Measurements from ENCODE around the gene TSSK6.

The TSSK6 gene

DNA sequence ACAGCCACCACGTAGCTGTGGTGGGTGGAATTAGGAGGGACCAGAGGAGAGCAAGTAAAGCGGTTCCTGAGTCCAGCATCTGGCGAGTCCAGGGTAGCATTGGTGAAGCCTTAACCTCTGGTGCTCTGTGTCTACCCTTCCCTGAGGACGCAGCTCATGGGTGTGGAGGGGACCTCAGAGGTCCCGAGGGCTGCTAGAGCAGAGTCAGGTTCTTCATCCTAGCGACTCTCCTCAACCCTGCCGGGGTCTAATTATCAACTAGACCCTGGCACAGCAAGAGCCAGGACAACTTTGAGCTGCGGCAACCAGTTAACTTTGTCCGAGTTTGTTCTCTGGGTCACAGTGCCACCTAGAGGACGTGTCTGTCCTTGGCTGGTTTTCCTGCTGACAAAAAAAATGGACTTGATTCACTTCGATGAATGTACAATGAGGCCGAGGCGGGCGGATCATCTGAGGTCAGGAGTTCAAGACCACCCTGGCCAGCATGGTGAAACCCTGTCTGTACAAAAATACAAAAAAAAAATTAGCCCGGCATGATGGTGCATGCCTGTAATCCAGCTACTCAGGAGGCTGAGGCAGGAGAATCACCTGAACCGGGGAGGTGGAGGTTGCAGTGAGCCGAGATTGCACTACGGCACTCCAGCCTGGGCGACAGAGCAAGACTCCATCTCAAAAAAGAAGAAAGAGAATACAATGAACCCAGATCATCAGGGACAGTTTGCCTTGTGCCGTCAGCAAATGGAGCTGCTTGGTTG is 25.0 kb downstream of the TSSK6 start:
- Histone ChIP-seq H2BK15ac (replicated peaks; ENCODE audit: low read depth) (no peak overlapping the region), H3K56ac (ENCODE audit: low read length) (peak overlapping the region; percentile 61), H2BK5ac (ENCODE audit: low read length) (no peak overlapping the region), H4K5ac (ENCODE audit: low read length) (no peak overlapping the region), H3K23ac (ENCODE audit: low read length) (no peak overlapping the region), H3K4me1 (ENCODE audit: control insufficient read depth, low read depth, low read length) (peaks cover 15% of the 10 kb centered on the region), H2BK120ac (ENCODE audit: low read depth, low read length) (no peak overlapping the region), H3K9ac (ENCODE audit: low read length) (peak overlapping the region; percentile 49), H2AK5ac (ENCODE audit: low read length) (no peak overlapping the region), H3K4ac (ENCODE audit: low read depth, low read length) (no peak overlapping the region), H3K36me3 (ENCODE audit: control insufficient read depth, insufficient read depth, low read length) (peaks cover 3% of the 10 kb centered on the region), H3K79me2 (ENCODE audit: control insufficient read depth, insufficient read depth, low read length) (peaks cover 48% of the 10 kb centered on the region), H3K4me2 (ENCODE audit: low read length) (no peak overlapping the region), H3K4me3 (ENCODE audit: low read length) (no peak overlapping the region), H3K27me3 (ENCODE audit: insufficient read depth, low read length, poor library complexity) (no peaks in the 10 kb centered on the region), H3K18ac (ENCODE audit: low read length) (no peak overlapping the region), H4K8ac (ENCODE audit: low read depth, low read length) (no peak overlapping the region), H3K27ac (ENCODE audit: low read depth, low read length) (peak overlapping the region; percentile 22), H3K79me1 (ENCODE audit: low read length) (peaks cover 43% of the 10 kb centered on the region)
- DNase-seq, result peak; percentile 89
- no CpG with 5 or more reads among the region's 20 CpGs for WGBS (ENCODE audit: extremely low coverage, insufficient coverage, low lambda C conversion rate)

DNA sequence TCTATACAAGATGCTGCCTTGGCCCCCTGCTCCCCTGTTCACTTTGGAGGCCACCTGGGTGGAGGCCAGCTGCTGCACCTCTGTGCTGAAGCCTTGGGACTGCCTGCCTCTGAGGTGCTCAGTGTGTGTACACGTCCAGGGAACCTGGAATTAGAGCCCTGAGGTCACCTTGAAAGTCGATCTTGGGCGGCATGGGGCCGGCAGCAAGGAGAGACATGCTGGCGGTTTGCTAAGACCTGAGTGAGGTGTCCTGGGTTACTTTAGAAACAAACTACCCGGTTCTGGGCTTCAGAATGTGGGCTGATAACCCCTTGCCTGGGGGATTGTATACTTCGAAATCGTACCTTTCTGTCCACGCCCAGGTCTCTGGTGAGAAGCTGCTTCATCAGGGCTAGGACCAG is 25.5 kb downstream of the TSSK6 start:
- no peak overlapping the region for H3K18ac ChIP-seq (ENCODE audit: low read length)
- peak overlapping the region; percentile 22 for H3K27ac ChIP-seq (ENCODE audit: low read depth, low read length)
- peaks cover 3% of the 10 kb centered on the region for H3K36me3 ChIP-seq (ENCODE audit: control insufficient read depth, insufficient read depth, low read length)
- H2BK5ac ChIP-seq (ENCODE audit: low read length), result peak overlapping the region; percentile 8
- H2AK5ac ChIP-seq (ENCODE audit: low read length), result peak overlapping the region; percentile 27
- H3K27me3 ChIP-seq (ENCODE audit: insufficient read depth, low read length, poor library complexity), result no peaks in the 10 kb centered on the region
- peaks cover 17% of the 10 kb centered on the region for H3K4me1 ChIP-seq (ENCODE audit: control insufficient read depth, low read depth, low read length)
- H4K8ac ChIP-seq (ENCODE audit: low read depth, low read length), result no peak overlapping the region
- no peak overlapping the region for H2BK15ac ChIP-seq (replicated peaks; ENCODE audit: low read depth)
- H3K56ac ChIP-seq (ENCODE audit: low read length), result peak overlapping the region; percentile 80
- peaks cover 43% of the 10 kb centered on the region for H3K79me1 ChIP-seq (ENCODE audit: low read length)
- peak overlapping the region; percentile 49 for H3K9ac ChIP-seq (ENCODE audit: low read length)
- no CpG with 5 or more reads among the region's 9 CpGs for WGBS (ENCODE audit: extremely low coverage, insufficient coverage, low lambda C conversion rate)
- peaks cover 54% of the 10 kb centered on the region for H3K79me2 ChIP-seq (ENCODE audit: control insufficient read depth, insufficient read depth, low read length)
- no peak overlapping the region for H4K5ac ChIP-seq (ENCODE audit: low read length)
- no peak overlapping the region for H3K4me3 ChIP-seq (ENCODE audit: low read length)
- H2BK120ac ChIP-seq (ENCODE audit: low read depth, low read length), result no peak overlapping the region
- no peak overlapping the region for H3K23ac ChIP-seq (ENCODE audit: low read length)
- no peak for DNase-seq
- H3K4ac ChIP-seq (ENCODE audit: low read depth, low read length), result no peak overlapping the region
- H3K4me2 ChIP-seq (ENCODE audit: low read length), result no peak overlapping the region

- peak; percentile 100 for DNase-seq
- Histone ChIP-seq H2AK5ac (ENCODE audit: low read length) (peak overlapping the region; percentile 27), H3K4me1 (ENCODE audit: control insufficient read depth, low read depth, low read length) (peaks cover 17% of the 10 kb centered on the region), H3K4me3 (ENCODE audit: low read length) (no peak overlapping the region), H3K79me1 (ENCODE audit: low read length) (peaks cover 37% of the 10 kb centered on the region), H3K4me2 (ENCODE audit: low read length) (no peak overlapping the region), H3K27ac (ENCODE audit: low read depth, low read length) (peak overlapping the region; percentile 66), H2BK15ac (replicated peaks; ENCODE audit: low read depth) (no peak overlapping the region), H2BK5ac (ENCODE audit: low read length) (no peak overlapping the region), H2BK120ac (ENCODE audit: low read depth, low read length) (no peak overlapping the region), H3K27me3 (ENCODE audit: insufficient read depth, low read length, poor library complexity) (no peaks in the 10 kb centered on the region), H3K36me3 (ENCODE audit: control insufficient read depth, insufficient read depth, low read length) (no peaks in the 10 kb centered on the region), H3K56ac (ENCODE audit: low read length) (peak overlapping the region; percentile 80), H3K9ac (ENCODE audit: low read length) (peak overlapping the region; percentile 47), H4K8ac (ENCODE audit: low read depth, low read length) (no peak overlapping the region), H3K4ac (ENCODE audit: low read depth, low read length) (no peak overlapping the region), H3K79me2 (ENCODE audit: control insufficient read depth, insufficient read depth, low read length) (peaks cover 52% of the 10 kb centered on the region), H3K23ac (ENCODE audit: low read length) (peak overlapping the region; percentile 11), H3K18ac (ENCODE audit: low read length) (no peak overlapping the region), H4K5ac (ENCODE audit: low read length) (no peak overlapping the region)
- no CpG with 5 or more reads among the region's 14 CpGs for WGBS (ENCODE audit: extremely low coverage, insufficient coverage, low lambda C conversion rate)
Observed at GRCh38 chr19:19488875-19489690, 26.3 kb downstream of the TSSK6 start.

- no peak overlapping the region for H2AK5ac ChIP-seq (ENCODE audit: low read length)
- H3K23ac ChIP-seq (ENCODE audit: low read length), result no peak overlapping the region
- no peak overlapping the region for H3K4me2 ChIP-seq (ENCODE audit: low read length)
- peaks cover 17% of the 10 kb centered on the region for H3K4me1 ChIP-seq (ENCODE audit: control insufficient read depth, low read depth, low read length)
- no peak overlapping the region for H3K4me3 ChIP-seq (ENCODE audit: low read length)
- no peak overlapping the region for H4K8ac ChIP-seq (ENCODE audit: low read depth, low read length)
- H2BK120ac ChIP-seq (ENCODE audit: low read depth, low read length), result no peak overlapping the region
- DNase-seq, result peak; percentile 63
- H3K27me3 ChIP-seq (ENCODE audit: insufficient read depth, low read length, poor library complexity), result no peaks in the 10 kb centered on the region
- H3K56ac ChIP-seq (ENCODE audit: low read length), result no peak overlapping the region
- no peaks in the 10 kb centered on the region for H3K36me3 ChIP-seq (ENCODE audit: control insufficient read depth, insufficient read depth, low read length)
- H3K79me2 ChIP-seq (ENCODE audit: control insufficient read depth, insufficient read depth, low read length), result peaks cover 55% of the 10 kb centered on the region
- H2BK5ac ChIP-seq (ENCODE audit: low read length), result no peak overlapping the region
- H4K5ac ChIP-seq (ENCODE audit: low read length), result no peak overlapping the region
- no CpG with 5 or more reads among the region's 20 CpGs for WGBS (ENCODE audit: extremely low coverage, insufficient coverage, low lambda C conversion rate)
- no peak overlapping the region for H3K18ac ChIP-seq (ENCODE audit: low read length)
- peaks cover 38% of the 10 kb centered on the region for H3K79me1 ChIP-seq (ENCODE audit: low read length)
- H2BK15ac ChIP-seq (replicated peaks; ENCODE audit: low read depth), result no peak overlapping the region
- H3K9ac ChIP-seq (ENCODE audit: low read length), result no peak overlapping the region
- H3K27ac ChIP-seq (ENCODE audit: low read depth, low read length), result peak overlapping the region; percentile 22
- H3K4ac ChIP-seq (ENCODE audit: low read depth, low read length), result no peak overlapping the region
Observed at GRCh38 chr19:19487950-19488874, 27.1 kb downstream of the TSSK6 start.

- Histone ChIP-seq H3K4me2 (ENCODE audit: low read length) (no peak overlapping the region), H3K9ac (ENCODE audit: low read length) (no peak overlapping the region), H3K23ac (ENCODE audit: low read length) (peak overlapping the region; percentile 6), H2BK5ac (ENCODE audit: low read length) (no peak overlapping the region), H3K27ac (ENCODE audit: low read depth, low read length) (no peak overlapping the region), H4K8ac (ENCODE audit: low read depth, low read length) (no peak overlapping the region), H2BK120ac (ENCODE audit: low read depth, low read length) (no peak overlapping the region), H2AK5ac (ENCODE audit: low read length) (no peak overlapping the region), H3K56ac (ENCODE audit: low read length) (no peak overlapping the region), H3K36me3 (ENCODE audit: control insufficient read depth, insufficient read depth, low read length) (peaks cover 2% of the 10 kb centered on the region), H3K27me3 (ENCODE audit: insufficient read depth, low read length, poor library complexity) (no peaks in the 10 kb centered on the region), H3K79me1 (ENCODE audit: low read length) (peaks cover 39% of the 10 kb centered on the region), H3K4me1 (ENCODE audit: control insufficient read depth, low read depth, low read length) (peaks cover 17% of the 10 kb centered on the region), H3K4ac (ENCODE audit: low read depth, low read length) (no peak overlapping the region), H2BK15ac (replicated peaks; ENCODE audit: low read depth) (no peak overlapping the region), H3K79me2 (ENCODE audit: control insufficient read depth, insufficient read depth, low read length) (peaks cover 58% of the 10 kb centered on the region), H4K5ac (ENCODE audit: low read length) (no peak overlapping the region), H3K18ac (ENCODE audit: low read length) (no peak overlapping the region), H3K4me3 (ENCODE audit: low read length) (no peak overlapping the region)
- WGBS (ENCODE audit: extremely low coverage, insufficient coverage, low lambda C conversion rate), result no CpG with 5 or more reads among the region's 9 CpGs
- DNase-seq, result no peak
Observed at GRCh38 chr19:19487077-19487949, 28.0 kb downstream of the TSSK6 start.

Measured in mesendoderm (in vitro differentiated cells).